ENCODE results near the gene RAPGEF2. TPM values are rescaled to one million over a fixed set of nuclear protein-coding genes. Genes with fewer than 3 reads are reported as not detected.

Gene RAPGEF2
- total and polyA plus RNA-seq, 8 donors, result 3.3 to 78.1 (median 37.2) TPM

DNA sequence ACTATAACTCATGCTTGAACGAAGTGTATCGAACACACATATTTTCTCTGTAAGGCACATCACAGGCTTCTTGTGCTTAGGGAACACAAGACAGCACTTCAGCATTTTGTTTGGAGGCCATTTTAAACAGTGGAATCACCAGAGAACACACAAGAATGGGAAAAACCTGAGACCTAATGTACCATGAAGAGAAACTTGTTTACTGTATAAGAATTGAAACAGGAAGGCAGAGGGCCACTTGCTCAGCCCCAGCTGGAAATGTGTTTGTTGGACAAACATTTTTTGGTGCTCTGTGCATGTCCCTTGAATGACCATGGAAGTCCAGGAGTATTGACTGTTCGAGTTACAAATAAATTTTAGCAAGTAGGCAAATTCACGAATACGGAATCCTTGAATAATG is 47.5 kb downstream of the RAPGEF2 start:
- intact Hi-C loops (cut with DNase I; ENCODE audit: low total_unique reads), result no loop called here
- no peaks in the 10 kb centered on the region for H3K36me3 ChIP-seq
- 46 to 85% (median 62%) methylated on average over 5 of the region's 5 CpGs for WGBS, 5 donors
- H3K4me1 ChIP-seq, result peaks cover 15 to 77% (median 42%) of the 10 kb centered on the region in 4 donors
- no peak overlapping the region for H3K4me3 ChIP-seq
- TF ChIP-seq POLR2A (IDR thresholded peaks at IDR 0.05) (no peak), POLR2AphosphoS5 (IDR thresholded peaks at IDR 0.05) (no peak), EP300 (IDR thresholded peaks at IDR 0.05) (no peak), CTCF (IDR thresholded peaks at IDR 0.05) (no peak)
- H3K9me3 ChIP-seq, result no peaks in the 10 kb centered on the region
- no peak for DNase-seq
- H3K27ac ChIP-seq, result no peak overlapping the region
- no peaks in the 10 kb centered on the region for H3K27me3 ChIP-seq

DNA sequence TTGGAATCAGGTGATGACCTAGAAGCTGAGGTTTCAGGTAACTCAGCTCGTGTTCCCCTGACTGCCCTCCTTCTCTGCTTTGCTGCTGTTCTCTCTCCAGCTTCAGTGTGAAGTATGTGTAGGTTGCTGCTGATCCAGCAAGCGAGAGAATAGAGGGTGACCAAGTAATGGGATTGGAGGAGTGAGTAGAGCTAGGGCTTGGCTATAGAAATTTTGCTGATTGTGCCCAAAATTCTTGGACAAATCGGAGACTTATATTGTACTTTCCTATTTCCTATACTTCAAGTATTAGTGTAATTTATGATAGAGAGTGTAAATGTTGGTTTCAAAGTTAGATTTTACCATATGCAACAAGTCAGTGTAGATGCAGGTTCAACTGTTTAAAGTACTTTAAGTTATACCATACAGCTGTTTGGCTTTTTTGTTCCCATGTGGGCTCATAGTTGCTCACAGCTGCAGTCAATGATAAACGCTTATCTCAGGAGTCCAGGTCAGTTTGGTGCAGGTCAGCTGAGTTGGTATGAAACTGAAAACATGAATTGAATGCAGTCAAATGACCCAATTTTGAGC is 48.0 kb downstream of the RAPGEF2 start:
- Histone ChIP-seq H3K27me3 (no peaks in the 10 kb centered on the region), H3K4me1 (peaks cover 15 to 72% (median 41%) of the 10 kb centered on the region in 4 donors), H3K27ac (no peak overlapping the region), H3K36me3 (no peaks in the 10 kb centered on the region), H3K9me3 (no peaks in the 10 kb centered on the region), H3K4me3 (no peak overlapping the region)
- no peak for TF ChIP-seq EP300 (IDR thresholded peaks at IDR 0.05)
- TF ChIP-seq CTCF (IDR thresholded peaks at IDR 0.05), result no peak
- no peak for TF ChIP-seq POLR2A (IDR thresholded peaks at IDR 0.05)
- no peak for TF ChIP-seq POLR2AphosphoS5 (IDR thresholded peaks at IDR 0.05)
- 49 to 68% (median 65%) methylated on average over 4 of the region's 4 CpGs for WGBS, 5 donors
- intact Hi-C loops (cut with DNase I; ENCODE audit: low total_unique reads), result no loop called here
- DNase-seq, result peak in 1 of 2 donors; percentile 44

DNA sequence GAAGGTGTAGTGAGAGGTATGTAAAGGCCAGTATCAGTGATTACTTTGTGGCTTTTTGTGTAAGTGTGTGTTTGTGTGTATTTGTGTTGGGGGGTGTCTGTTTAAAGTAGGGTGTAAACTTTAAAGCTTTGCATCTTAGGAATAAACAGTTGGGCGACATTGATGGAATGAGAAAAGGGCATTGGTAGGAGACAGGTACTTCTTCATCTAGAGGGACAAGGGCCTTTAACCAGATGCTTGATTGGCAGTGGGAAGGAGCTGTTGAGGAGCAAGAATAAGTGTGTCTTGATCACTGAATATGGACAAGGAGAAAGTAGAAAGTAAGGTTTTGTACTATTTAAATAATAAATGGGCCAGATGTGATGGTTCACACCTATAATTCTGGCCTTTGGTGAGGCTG is 48.8 kb downstream of the RAPGEF2 start:
- no peak overlapping the region for H3K4me3 ChIP-seq
- WGBS, 5 donors, result 83 to 100% (median 90%) methylated on average over 1 of the region's 1 CpG
- H3K36me3 ChIP-seq, result no peaks in the 10 kb centered on the region
- H3K9me3 ChIP-seq, result no peaks in the 10 kb centered on the region
- intact Hi-C loops (cut with DNase I; ENCODE audit: low total_unique reads), result no loop called here
- H3K4me1 ChIP-seq, result peaks cover 15 to 67% (median 37%) of the 10 kb centered on the region in 4 donors
- H3K27ac ChIP-seq, result no peak overlapping the region
- H3K27me3 ChIP-seq, result no peaks in the 10 kb centered on the region
- TF ChIP-seq POLR2A (IDR thresholded peaks at IDR 0.05), result no peak
- TF ChIP-seq EP300 (IDR thresholded peaks at IDR 0.05), result no peak
- TF ChIP-seq POLR2AphosphoS5 (IDR thresholded peaks at IDR 0.05), result no peak
- no peak for TF ChIP-seq CTCF (IDR thresholded peaks at IDR 0.05)
- no peak for DNase-seq

DNA sequence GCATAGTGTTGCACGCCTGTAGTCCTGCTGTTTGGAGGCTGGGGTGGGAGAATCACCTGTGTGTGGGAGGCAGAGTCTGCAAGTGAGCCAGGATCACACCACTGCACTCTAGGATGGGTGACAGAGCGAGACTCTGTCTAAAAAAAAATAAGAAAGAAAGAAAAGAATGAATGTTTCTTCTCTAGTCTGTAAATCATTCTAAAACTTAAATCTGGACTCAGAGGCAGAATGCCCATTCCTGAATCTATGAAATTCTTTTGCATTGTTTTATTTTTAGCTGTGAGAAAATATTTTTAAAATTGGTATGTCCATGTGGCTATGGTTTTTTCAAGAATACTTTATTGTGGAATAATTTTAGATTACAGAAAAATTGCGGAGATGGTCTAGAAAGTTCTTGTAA is 49.3 kb downstream of the RAPGEF2 start:
- Histone ChIP-seq H3K9me3 (no peaks in the 10 kb centered on the region), H3K36me3 (no peaks in the 10 kb centered on the region), H3K27ac (no peak overlapping the region), H3K4me1 (peaks cover 11 to 67% (median 34%) of the 10 kb centered on the region in 4 donors), H3K27me3 (no peaks in the 10 kb centered on the region), H3K4me3 (no peak overlapping the region)
- 94 to 99% (median 98%) methylated on average over 3 of the region's 3 CpGs for WGBS, 5 donors
- no peak for TF ChIP-seq POLR2A (IDR thresholded peaks at IDR 0.05)
- no peak for TF ChIP-seq CTCF (IDR thresholded peaks at IDR 0.05)
- no peak for TF ChIP-seq POLR2AphosphoS5 (IDR thresholded peaks at IDR 0.05)
- no peak for TF ChIP-seq EP300 (IDR thresholded peaks at IDR 0.05)
- intact Hi-C loops (cut with DNase I; ENCODE audit: low total_unique reads), result no loop called here
- DNase-seq, result no peak

Data from stomach (tissue), 9 donors.